Naive thymus-derived CD8-positive, alpha-beta T cell (primary cell): ENCODE data around the gene IMMP2L. TPM values are rescaled to one million over a fixed set of nuclear protein-coding genes. Genes with fewer than 3 reads are reported as not detected.

ENCODE experiments used
- ATAC-seq, 2 donors: fragments of 150-1000 bp; cut with Tn5 transposase in 1 of 2; sonication (Bioruptor Pico), chemical (Tn5 transposase) in 1 of 2; 1 replicate in 1 of 2; 2 replicates in 1 of 2; pipeline ENCODE4 v1.10.0; 2021; ENCODE audit warnings: mild to moderate bottlenecking in 2 of 2, moderate library complexity in 2 of 2
- POLR2A ChIA-PET: fragments of 350-600 bp; sonication (Branson Sonifier 250); formaldehyde crosslinking; loops from one replicate; lab custom pipeline; 2021; ENCODE audit warnings: antibody characterized with exemption; lab: Charles Lee
- DNase-seq, 10 donors: peaks; one replicate each; pipeline versions ENCODE4 v3.0.0 to v3.0.0-alpha.2; 2020 to 2022
- H3K27ac Mint-ChIP-seq, 10 donors: one replicate each; pipeline ENCODE4 v1.8.0; 2020 to 2022; ENCODE audit warnings: mild to moderate bottlenecking in 10 of 10, mixed read lengths in 10 of 10, moderate library complexity in 4 of 10, inconsistent platforms in 1 of 10
- H3K27me3 Mint-ChIP-seq, 5 donors: one replicate each; pipeline ENCODE4 v1.8.0; 2021 to 2022; ENCODE audit warnings: mixed read lengths in 5 of 5
- H3K36me3 Mint-ChIP-seq, 3 donors: one replicate each; pipeline ENCODE4 v1.8.0; 2020 to 2022; ENCODE audit warnings: mixed read lengths in 3 of 3, mild to moderate bottlenecking in 2 of 3, inconsistent platforms in 1 of 3
- H3K4me1 Mint-ChIP-seq, 4 donors: one replicate each; pipeline ENCODE4 v1.8.0; 2021 to 2022; ENCODE audit warnings: mixed read lengths in 4 of 4
- H3K4me3 Mint-ChIP-seq, 10 donors: one replicate each; pipeline ENCODE4 v1.8.0; 2020 to 2022; ENCODE audit warnings: mild to moderate bottlenecking in 10 of 10, mixed read lengths in 10 of 10, moderate library complexity in 6 of 10, inconsistent platforms in 1 of 10
- H3K9me3 Mint-ChIP-seq, 9 donors: one replicate each; pipeline ENCODE4 v1.8.0; 2020 to 2022; ENCODE audit warnings: mixed read lengths in 9 of 9, mild to moderate bottlenecking in 3 of 9, inconsistent platforms in 1 of 9, moderate library complexity in 1 of 9
- polyA plus RNA-seq, 3 donors: library from polyadenylated mRNA; unstranded; fragments of 300-500 nt; fragmentation: Illumina TruSeq; gene quantifications; one replicate each; pipeline ENCODE4 v1.2.3, GENCODE V29; 2021
- total RNA-seq, 8 experiments: library from RNA in 2 of 8; stranded (reverse) in 2 of 8; gene quantifications; one replicate each; pipeline ENCODE4 v1.2.3 and lab custom pipeline; 2021 to 2026

Gene IMMP2L
- total and polyA plus RNA-seq, 5 experiments from 2014 or later: 17.1 to 29.1 (median 19.6) TPM

DNA sequence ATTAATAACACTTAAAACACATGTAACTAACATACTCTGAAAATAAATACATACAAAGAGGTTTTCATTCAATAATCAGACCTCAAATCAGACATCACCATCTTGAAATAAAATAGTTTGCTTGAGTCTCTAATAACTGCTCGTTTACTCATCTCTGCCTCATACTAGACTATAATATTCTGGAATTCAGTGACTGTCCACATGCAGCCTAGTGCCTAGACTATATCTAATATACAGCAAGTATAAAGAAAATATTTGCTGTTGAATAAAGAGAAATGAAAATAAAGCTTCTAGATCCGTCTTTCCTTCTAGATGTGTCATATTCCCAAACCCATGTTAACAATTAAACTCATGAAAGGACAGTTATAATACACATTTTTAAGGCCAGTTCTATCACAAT is 707.6 kb downstream of the IMMP2L start:
- Mint-ChIP-seq H3K4me1 (peaks cover 0 to 7% (median 1%) of the 10 kb centered on the region in 4 donors), H3K9me3 (no peaks in the 10 kb centered on the region), H3K27ac (peak overlapping the region in 1 of 10 donors; percentile 30), H3K36me3 (no peaks in the 10 kb centered on the region), H3K27me3 (no peaks in the 10 kb centered on the region), H3K4me3 (no peak overlapping the region)
- POLR2A ChIA-PET: no interaction called here
- ATAC-seq (no peak), DNase-seq (no peak)

DNA sequence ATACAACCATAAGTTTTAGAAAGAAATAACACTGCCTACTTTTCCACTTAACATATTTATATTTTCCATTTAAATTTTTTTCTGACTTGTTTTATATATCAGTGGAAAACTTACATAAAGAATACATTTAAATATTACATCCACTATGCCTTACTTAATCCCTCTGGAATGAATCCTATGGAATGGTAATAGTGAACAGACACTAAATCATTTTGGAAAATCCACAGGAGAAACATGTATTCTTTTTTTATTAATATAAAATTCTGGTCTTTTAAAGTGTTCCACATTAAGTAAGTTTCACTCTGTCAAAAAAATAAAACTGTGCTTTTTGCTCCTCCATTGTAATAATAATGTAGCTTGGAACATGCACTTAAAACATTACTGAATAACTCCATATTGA is 708.1 kb downstream of the IMMP2L start:
- Mint-ChIP-seq H3K27ac (no peak overlapping the region), H3K9me3 (no peaks in the 10 kb centered on the region), H3K4me3 (no peak overlapping the region), H3K27me3 (no peaks in the 10 kb centered on the region), H3K36me3 (no peaks in the 10 kb centered on the region), H3K4me1 (peaks cover 0 to 7% (median 1%) of the 10 kb centered on the region in 4 donors)
- ATAC-seq (no peak), DNase-seq (no peak)
- POLR2A ChIA-PET: no interaction called here

DNA sequence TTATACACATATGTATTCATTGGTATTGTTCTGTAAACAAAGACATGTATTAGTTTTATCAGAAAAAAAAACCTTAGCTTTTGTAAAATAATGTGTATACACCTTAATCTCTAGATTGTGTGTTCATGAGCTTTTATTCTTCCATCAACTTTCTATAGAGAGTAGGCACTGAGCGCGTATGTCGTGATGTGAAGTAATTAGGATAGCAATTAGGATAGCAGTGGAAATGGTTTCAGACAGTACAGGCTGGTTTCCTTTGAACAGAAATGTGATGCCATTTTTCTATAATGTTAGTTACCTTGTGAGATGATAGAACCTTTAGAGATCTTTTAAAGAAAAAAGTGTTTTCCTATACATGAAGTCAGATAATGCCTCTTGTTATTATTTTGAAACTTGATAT is 709.0 kb downstream of the IMMP2L start:
- peaks cover 0 to 7% (median 0%) of the 10 kb centered on the region in 4 donors for H3K4me1 Mint-ChIP-seq

DNA sequence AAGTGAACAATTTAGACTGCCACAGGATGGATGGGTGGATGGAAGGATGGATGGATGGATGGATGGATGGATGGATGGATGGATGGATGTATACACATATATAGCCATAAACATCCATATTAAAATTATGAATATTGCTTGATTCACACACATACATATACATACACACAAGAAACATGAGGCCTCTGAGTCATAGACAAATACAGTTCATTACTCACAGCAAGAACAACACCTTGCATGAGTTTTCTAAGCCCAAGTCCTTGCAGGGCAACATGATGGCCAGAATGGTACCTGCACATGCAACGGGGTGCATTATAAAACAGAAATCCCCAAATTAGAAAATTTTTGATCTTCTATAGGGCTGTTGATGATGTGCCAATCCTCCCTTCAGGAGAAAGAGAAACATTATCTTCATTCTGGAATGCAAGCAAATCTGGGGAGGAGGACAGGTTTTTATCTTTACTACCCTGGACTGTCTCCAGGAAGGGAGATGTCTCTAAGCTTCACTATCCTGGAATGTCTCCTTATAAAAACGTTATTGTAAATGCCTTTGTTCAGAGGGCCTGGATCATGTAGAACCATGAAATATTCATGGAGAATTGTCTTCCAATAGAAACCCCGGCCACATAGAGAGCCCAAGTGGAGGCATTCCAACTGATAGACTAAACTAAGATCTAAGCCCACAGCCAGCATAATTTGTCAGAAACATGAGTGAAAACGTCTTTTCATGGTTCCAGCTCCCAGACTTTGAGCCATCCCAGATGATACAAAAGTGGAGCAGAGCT is 709.9 kb downstream of the IMMP2L start:
- Mint-ChIP-seq H3K27me3 (no peaks in the 10 kb centered on the region), H3K4me1 (peaks cover 0 to 7% (median 0%) of the 10 kb centered on the region in 4 donors), H3K36me3 (no peaks in the 10 kb centered on the region), H3K27ac (no peak overlapping the region), H3K4me3 (no peak overlapping the region), H3K9me3 (peaks cover 0 to 5% (median 0%) of the 10 kb centered on the region in 9 donors)
- no peak for DNase-seq
- no peak for ATAC-seq
- POLR2A ChIA-PET: no interaction called here

More for the DNA sequence above, 709.0 kb downstream of the IMMP2L start:
- Mint-ChIP-seq H3K36me3 (no peaks in the 10 kb centered on the region), H3K4me3 (no peak overlapping the region), H3K27ac (no peak overlapping the region), H3K9me3 (peaks cover 0 to 5% (median 0%) of the 10 kb centered on the region in 9 donors), H3K27me3 (no peaks in the 10 kb centered on the region)
- DNase-seq (no peak), ATAC-seq (no peak)
- POLR2A ChIA-PET: no interaction called here

DNA sequence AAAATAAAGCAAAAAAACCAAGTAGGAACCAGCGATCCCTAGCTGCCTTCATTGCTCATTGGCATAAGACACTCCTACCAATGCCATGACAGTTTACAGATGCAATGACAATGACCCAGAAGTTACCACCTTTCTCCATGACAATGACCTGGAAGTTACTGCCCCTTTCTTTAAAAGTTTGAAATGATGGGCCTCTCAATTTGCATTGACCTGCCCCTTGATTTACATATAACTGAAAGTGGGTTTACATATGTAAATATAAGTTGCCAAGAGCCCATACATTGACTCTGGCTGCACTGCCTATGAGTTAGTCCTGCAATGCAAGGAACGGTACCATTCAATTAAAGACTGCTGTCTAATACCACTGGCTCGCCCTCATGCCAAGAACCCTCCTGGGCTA is 712.1 kb downstream of the IMMP2L start:
- peaks cover 0 to 5% (median 0%) of the 10 kb centered on the region in 9 donors for H3K9me3 Mint-ChIP-seq
- POLR2A ChIA-PET: no interaction called here
- no peaks in the 10 kb centered on the region for H3K36me3 Mint-ChIP-seq
- peaks cover 0 to 7% (median 0%) of the 10 kb centered on the region in 4 donors for H3K4me1 Mint-ChIP-seq
- ATAC-seq (no peak), DNase-seq (no peak)
- H3K27me3 Mint-ChIP-seq: no peaks in the 10 kb centered on the region
- no peak overlapping the region for H3K4me3 Mint-ChIP-seq
- no peak overlapping the region for H3K27ac Mint-ChIP-seq

DNA sequence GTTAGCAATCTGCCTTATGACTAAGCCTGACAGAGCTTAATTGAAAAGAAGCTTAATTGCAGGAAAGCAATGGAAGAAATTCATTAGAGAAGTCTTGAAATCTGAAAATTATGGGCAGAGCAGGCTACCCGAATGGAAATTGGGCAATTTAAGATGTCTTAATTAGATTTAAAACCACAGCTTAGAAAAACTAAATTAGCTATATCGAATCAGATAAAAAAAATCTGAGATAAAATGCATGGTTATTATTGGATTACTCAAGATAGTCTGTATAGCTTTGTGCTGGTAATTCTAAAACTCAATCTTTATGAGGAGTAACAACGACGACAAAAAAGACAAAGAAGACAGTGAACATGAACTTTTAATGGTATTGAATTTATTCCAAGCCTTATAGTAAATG is 719.5 kb downstream of the IMMP2L start:
- Mint-ChIP-seq H3K9me3 (no peaks in the 10 kb centered on the region), H3K27me3 (no peaks in the 10 kb centered on the region), H3K4me3 (no peak overlapping the region), H3K4me1 (peaks cover 0 to 4% (median 0%) of the 10 kb centered on the region in 4 donors), H3K27ac (no peak overlapping the region), H3K36me3 (no peaks in the 10 kb centered on the region)
- DNase-seq: no peak
- no peak for ATAC-seq
- POLR2A ChIA-PET: interaction anchor here (0.6 to 1.7 kb wide), 3 partner anchors 9 to 241 kb away, joined by 4 to 5 read pairs (median 4); no protein-coding TSS in a partner anchor

DNA sequence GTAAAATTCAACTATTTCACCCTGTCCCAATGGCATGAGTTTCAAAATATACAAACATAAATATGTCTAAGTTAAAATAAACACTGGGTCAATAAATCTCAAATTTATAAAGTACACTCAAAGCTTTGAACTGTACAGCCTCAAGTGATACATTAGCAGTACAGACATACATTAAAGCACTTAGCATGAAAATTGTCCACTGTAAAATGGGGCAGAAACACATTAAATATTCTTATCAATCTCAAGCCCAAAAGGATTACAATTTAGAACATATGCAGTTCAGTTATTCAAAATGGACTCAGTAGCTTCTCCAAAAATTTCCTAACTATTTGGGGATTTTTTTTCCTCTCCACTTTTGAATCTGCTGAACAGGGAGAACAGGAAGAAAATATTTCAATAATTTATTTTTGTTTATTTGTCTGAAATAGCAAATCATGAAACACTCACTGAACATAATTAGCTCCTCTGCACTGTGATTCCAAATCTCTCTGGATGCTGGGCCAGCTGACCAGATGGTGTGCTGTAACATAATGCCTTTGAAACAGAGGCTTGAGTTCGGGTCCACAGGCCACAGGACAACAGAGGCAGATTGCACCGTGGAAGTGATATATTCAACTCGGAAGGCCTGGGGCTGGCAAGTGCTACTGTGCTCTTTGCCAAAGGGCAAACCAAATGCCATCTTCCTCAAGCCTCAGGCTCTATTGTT is 720.3 kb downstream of the IMMP2L start:
- Mint-ChIP-seq H3K4me3 (no peak overlapping the region), H3K27ac (no peak overlapping the region), H3K36me3 (peaks cover 0 to 2% (median 0%) of the 10 kb centered on the region in 3 donors), H3K27me3 (no peaks in the 10 kb centered on the region), H3K4me1 (peaks cover 0 to 4% (median 0%) of the 10 kb centered on the region in 4 donors), H3K9me3 (peaks cover 0 to 3% (median 0%) of the 10 kb centered on the region in 9 donors)
- POLR2A ChIA-PET: interaction anchor here (0.7 to 1.7 kb wide), 2 partner anchors 8 to 241 kb away, joined by 4 to 5 read pairs; no protein-coding TSS in a partner anchor
- DNase-seq (no peak), ATAC-seq (no peak)

DNA sequence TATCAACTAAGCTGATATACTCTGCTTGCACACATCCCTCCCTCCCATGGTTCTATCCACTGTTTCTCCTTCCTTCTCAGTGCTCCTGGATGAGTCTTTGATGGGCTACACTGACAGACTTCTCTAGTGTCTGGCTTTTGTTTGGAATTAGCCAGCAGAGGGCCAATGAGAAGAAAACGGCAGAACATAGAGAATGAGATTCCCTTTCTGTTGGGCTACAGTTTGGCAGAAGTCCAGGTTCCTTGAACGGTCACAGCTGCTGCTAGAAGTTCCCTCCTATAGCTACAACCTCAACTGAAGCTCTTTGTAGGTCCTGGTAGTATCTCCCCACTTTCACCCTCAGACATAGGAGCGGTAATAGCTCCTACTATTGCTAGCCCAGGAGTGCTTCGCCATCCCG is 722.4 kb downstream of the IMMP2L start:
- Mint-ChIP-seq H3K4me3 (no peak overlapping the region), H3K9me3 (peaks cover 0 to 3% (median 0%) of the 10 kb centered on the region in 9 donors), H3K27me3 (no peaks in the 10 kb centered on the region), H3K27ac (no peak overlapping the region), H3K36me3 (peaks cover 0 to 2% (median 0%) of the 10 kb centered on the region in 3 donors), H3K4me1 (peaks cover 10 to 15% (median 11%) of the 10 kb centered on the region in 4 donors)
- ATAC-seq: no peak
- POLR2A ChIA-PET: no interaction called here
- no peak for DNase-seq

DNA sequence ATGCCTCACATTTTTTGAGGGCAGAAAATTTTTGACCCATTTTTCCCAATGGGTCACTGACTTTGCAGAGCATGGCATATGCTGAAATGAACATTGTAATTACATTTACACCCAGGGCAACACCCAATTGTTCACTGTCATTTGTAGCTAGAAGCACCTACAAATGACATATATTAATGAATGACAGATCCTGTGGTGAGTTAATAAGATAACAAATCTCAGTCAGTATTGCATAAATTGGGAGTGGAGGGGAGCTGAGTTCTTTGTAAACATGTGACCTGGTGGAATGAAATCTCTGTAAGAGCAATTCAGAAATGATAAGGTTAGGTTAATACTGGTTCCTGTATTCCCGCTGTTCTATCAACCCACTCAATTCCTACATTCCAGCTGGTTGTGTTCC is 726.4 kb downstream of the IMMP2L start:
- H3K4me1 Mint-ChIP-seq: peaks cover 14 to 18% (median 17%) of the 10 kb centered on the region in 4 donors
- peaks cover 0 to 2% (median 0%) of the 10 kb centered on the region in 3 donors for H3K36me3 Mint-ChIP-seq
- POLR2A ChIA-PET: interaction anchor here (1.2 kb wide), 1 partner anchor 13 kb away, joined by 3 read pairs; no protein-coding TSS in a partner anchor
- no peak overlapping the region for H3K4me3 Mint-ChIP-seq
- H3K27ac Mint-ChIP-seq: peak overlapping the region in 2 of 10 donors; percentile 6 to 8
- no peaks in the 10 kb centered on the region for H3K27me3 Mint-ChIP-seq
- DNase-seq (no peak), ATAC-seq (no peak)
- H3K9me3 Mint-ChIP-seq: peaks cover 0 to 3% (median 0%) of the 10 kb centered on the region in 9 donors

DNA sequence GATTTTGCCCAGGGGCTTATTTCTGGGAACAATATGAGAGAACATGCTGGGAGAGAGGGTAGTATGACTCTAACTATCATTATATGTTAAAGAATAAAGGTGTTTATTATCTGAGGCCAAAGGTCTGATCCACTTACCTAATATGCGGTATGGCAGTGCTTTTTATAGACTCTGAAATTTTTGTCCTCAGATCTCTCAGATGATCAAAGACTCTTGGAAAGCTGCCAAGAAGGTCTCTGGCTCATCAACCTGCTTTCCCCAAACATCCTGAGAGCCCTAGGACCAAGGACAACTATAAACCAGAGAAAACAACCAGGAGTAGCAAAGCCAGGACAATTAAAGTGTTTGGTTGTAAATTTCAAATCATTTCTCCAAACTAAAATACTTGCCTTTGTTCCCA is 727.1 kb downstream of the IMMP2L start:
- ATAC-seq: peak; percentile 63
- Mint-ChIP-seq H3K36me3 (peaks cover 0 to 2% (median 0%) of the 10 kb centered on the region in 3 donors), H3K27ac (peak overlapping the region in 8 of 10 donors; percentile 8 to 84 (median 36)), H3K4me1 (peaks cover 14 to 18% (median 17%) of the 10 kb centered on the region in 4 donors), H3K4me3 (peak overlapping the region in 4 of 10 donors; percentile 12 to 25 (median 18)), H3K27me3 (no peaks in the 10 kb centered on the region), H3K9me3 (peaks cover 0 to 3% (median 0%) of the 10 kb centered on the region in 9 donors)
- POLR2A ChIA-PET: interaction anchor here (1.0 to 1.2 kb wide), 2 partner anchors 10 to 13 kb away, joined by 3 read pairs; no protein-coding TSS in a partner anchor
- DNase-seq: peak in 6 of 10 donors; percentile 14 to 59 (median 36)

DNA sequence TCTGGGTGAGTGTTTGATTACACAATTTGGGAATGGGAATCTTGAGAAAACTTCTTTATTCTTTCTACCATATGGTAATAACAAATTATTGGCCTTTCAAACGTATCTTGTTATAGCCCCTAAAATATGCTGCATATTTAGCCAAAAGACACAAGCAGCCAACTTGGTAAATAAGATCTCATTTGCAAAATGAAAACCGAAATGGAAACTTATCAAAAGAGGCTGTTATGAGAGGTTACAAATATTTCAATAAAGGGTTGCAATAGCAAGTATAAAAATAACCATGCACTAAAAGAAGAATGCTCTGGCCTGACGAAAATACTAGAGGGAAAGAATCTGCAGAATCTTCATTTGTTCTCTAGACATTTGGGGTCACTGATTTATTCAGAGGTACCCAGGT is 730.9 kb downstream of the IMMP2L start:
- POLR2A ChIA-PET: no interaction called here
- Mint-ChIP-seq H3K4me3 (no peak overlapping the region), H3K4me1 (peaks cover 19 to 23% (median 21%) of the 10 kb centered on the region in 4 donors)

DNA sequence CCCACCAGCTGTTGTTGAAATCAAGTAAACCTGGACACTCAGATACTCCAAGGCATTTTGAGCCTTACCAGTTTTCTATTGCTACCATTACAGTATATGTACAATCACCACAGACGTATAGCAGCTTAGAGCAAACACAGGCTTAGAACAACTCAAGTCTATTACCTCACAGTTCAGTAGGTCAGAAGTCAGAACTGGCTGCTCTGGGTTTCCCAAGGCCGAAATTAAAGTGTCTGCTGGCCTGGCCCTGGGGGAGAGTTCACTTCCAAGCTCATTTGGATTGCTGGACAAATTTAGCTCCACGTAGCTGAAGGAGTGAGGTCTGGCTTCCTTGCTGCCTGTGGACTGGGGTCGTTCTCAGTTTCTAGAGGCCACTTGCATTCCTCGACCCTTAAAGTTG is 731.5 kb downstream of the IMMP2L start:
- Mint-ChIP-seq H3K27me3 (no peaks in the 10 kb centered on the region), H3K4me3 (no peak overlapping the region), H3K9me3 (peaks cover 0 to under 1% (median 0%) of the 10 kb centered on the region in 9 donors), H3K27ac (peak overlapping the region in 1 of 10 donors; percentile 46), H3K36me3 (no peaks in the 10 kb centered on the region), H3K4me1 (peaks cover 16 to 21% (median 19%) of the 10 kb centered on the region in 4 donors)
- no peak for ATAC-seq
- POLR2A ChIA-PET: no interaction called here
- DNase-seq: no peak

More for the DNA sequence above, 730.9 kb downstream of the IMMP2L start:
- ATAC-seq (no peak), DNase-seq (no peak)
- H3K27ac Mint-ChIP-seq: no peak overlapping the region
- H3K36me3 Mint-ChIP-seq: no peaks in the 10 kb centered on the region
- no peaks in the 10 kb centered on the region for H3K27me3 Mint-ChIP-seq
- no peaks in the 10 kb centered on the region for H3K9me3 Mint-ChIP-seq
